ENCODE data around the gene CEP43. TPM values are rescaled to one million over a fixed set of nuclear protein-coding genes. Genes with fewer than 3 reads are reported as not detected.

Gene CEP43
- total and polyA plus RNA-seq, 2 donors = 5.9 to 37.8 TPM

GRCh38 chr6:166957087-166957804 lies 42.0 kb upstream of the CEP43 start:
- DNase-seq (ENCODE audit: extremely low spot score) = no peak
- Histone ChIP-seq H3K27ac (ENCODE audit: low read depth) (peak overlapping the region; percentile 95), H3K4me3 (ENCODE audit: low read depth, low read length) (peak overlapping the region; percentile 84), H3K4me1 (ENCODE audit: insufficient read depth) (no peaks in the 10 kb centered on the region), H3K36me3 (ENCODE audit: insufficient read depth) (no peaks in the 10 kb centered on the region)
- 9% methylated on average over 26 of the region's 26 CpGs for WGBS

- DNase-seq (ENCODE audit: extremely low spot score) = no peak
- WGBS = 88% methylated on average over 5 of the region's 5 CpGs
- H3K36me3 ChIP-seq (ENCODE audit: insufficient read depth) = no peaks in the 10 kb centered on the region
- H3K4me3 ChIP-seq (ENCODE audit: low read depth, low read length) = no peak overlapping the region
- H3K27ac ChIP-seq (ENCODE audit: low read depth) = no peak overlapping the region
- no peaks in the 10 kb centered on the region for H3K4me1 ChIP-seq (ENCODE audit: insufficient read depth)
These were observed 41.5 kb upstream of the CEP43 start for GRCh38 chr6:166957805-166958076.

GRCh38 chr6:166958926-166959861 lies 40.0 kb upstream of the CEP43 start:
- H3K4me1 ChIP-seq (ENCODE audit: insufficient read depth) = no peaks in the 10 kb centered on the region
- no peak for DNase-seq (ENCODE audit: extremely low spot score)
- H3K27ac ChIP-seq (ENCODE audit: low read depth) = no peak overlapping the region
- no peaks in the 10 kb centered on the region for H3K36me3 ChIP-seq (ENCODE audit: insufficient read depth)
- no peak overlapping the region for H3K4me3 ChIP-seq (ENCODE audit: low read depth, low read length)
- WGBS = 57% methylated on average over 13 of the region's 13 CpGs

- Histone ChIP-seq H3K27ac (ENCODE audit: low read depth) (no peak overlapping the region), H3K4me1 (ENCODE audit: insufficient read depth) (no peaks in the 10 kb centered on the region), H3K36me3 (ENCODE audit: insufficient read depth) (no peaks in the 10 kb centered on the region), H3K4me3 (ENCODE audit: low read depth, low read length) (no peak overlapping the region)
- WGBS = 75% methylated on average over 9 of the region's 9 CpGs
- DNase-seq (ENCODE audit: extremely low spot score) = no peak
These were observed 39.1 kb upstream of the CEP43 start for GRCh38 chr6:166959911-166960608.

- H3K4me3 ChIP-seq (ENCODE audit: low read depth, low read length) = no peak overlapping the region
- DNase-seq (ENCODE audit: extremely low spot score) = no peak
- H3K27ac ChIP-seq (ENCODE audit: low read depth) = no peak overlapping the region
- WGBS = 95% methylated on average over 3 of the region's 3 CpGs
- no peaks in the 10 kb centered on the region for H3K36me3 ChIP-seq (ENCODE audit: insufficient read depth)
- no peaks in the 10 kb centered on the region for H3K4me1 ChIP-seq (ENCODE audit: insufficient read depth)
These were observed 38.6 kb upstream of the CEP43 start for GRCh38 chr6:166960609-166960978.

- H3K4me1 ChIP-seq (ENCODE audit: insufficient read depth) = no peaks in the 10 kb centered on the region
- no peaks in the 10 kb centered on the region for H3K36me3 ChIP-seq (ENCODE audit: insufficient read depth)
- WGBS = 98% methylated on average over 2 of the region's 2 CpGs
- no peak overlapping the region for H3K4me3 ChIP-seq (ENCODE audit: low read depth, low read length)
- no peak overlapping the region for H3K27ac ChIP-seq (ENCODE audit: low read depth)
- DNase-seq (ENCODE audit: extremely low spot score) = no peak
These were observed 32.9 kb upstream of the CEP43 start for GRCh38 chr6:166966268-166966667.

GRCh38 chr6:166969390-166970002 lies 29.7 kb upstream of the CEP43 start:
- Histone ChIP-seq H3K4me1 (ENCODE audit: insufficient read depth) (no peaks in the 10 kb centered on the region), H3K36me3 (ENCODE audit: insufficient read depth) (no peaks in the 10 kb centered on the region), H3K27ac (ENCODE audit: low read depth) (no peak overlapping the region), H3K4me3 (ENCODE audit: low read depth, low read length) (no peak overlapping the region)
- no peak for DNase-seq (ENCODE audit: extremely low spot score)
- WGBS = 56% methylated on average over 8 of the region's 8 CpGs

- DNase-seq (ENCODE audit: extremely low spot score) = no peak
- H3K4me3 ChIP-seq (ENCODE audit: low read depth, low read length) = no peak overlapping the region
- no peak overlapping the region for H3K27ac ChIP-seq (ENCODE audit: low read depth)
- H3K36me3 ChIP-seq (ENCODE audit: insufficient read depth) = no peaks in the 10 kb centered on the region
- no peaks in the 10 kb centered on the region for H3K4me1 ChIP-seq (ENCODE audit: insufficient read depth)
These were observed 29.1 kb upstream of the CEP43 start for GRCh38 chr6:166970091-166970490.

- WGBS = 86% methylated on average over 17 of the region's 17 CpGs
- DNase-seq (ENCODE audit: extremely low spot score) = no peak
- no peak overlapping the region for H3K27ac ChIP-seq (ENCODE audit: low read depth)
- no peak overlapping the region for H3K4me3 ChIP-seq (ENCODE audit: low read depth, low read length)
- H3K36me3 ChIP-seq (ENCODE audit: insufficient read depth) = no peaks in the 10 kb centered on the region
- no peaks in the 10 kb centered on the region for H3K4me1 ChIP-seq (ENCODE audit: insufficient read depth)
These were observed 28.4 kb upstream of the CEP43 start for GRCh38 chr6:166970776-166971175.

GRCh38 chr6:166971271-166971670 lies 27.9 kb upstream of the CEP43 start:
- Histone ChIP-seq H3K36me3 (ENCODE audit: insufficient read depth) (no peaks in the 10 kb centered on the region), H3K27ac (ENCODE audit: low read depth) (no peak overlapping the region), H3K4me3 (ENCODE audit: low read depth, low read length) (no peak overlapping the region), H3K4me1 (ENCODE audit: insufficient read depth) (no peaks in the 10 kb centered on the region)
- no peak for DNase-seq (ENCODE audit: extremely low spot score)
- WGBS = 86% methylated on average over 8 of the region's 8 CpGs

- no peak for DNase-seq (ENCODE audit: extremely low spot score)
These were observed 27.1 kb upstream of the CEP43 start for GRCh38 chr6:166972101-166972500.

GRCh38 chr6:166976636-166977035 lies 22.6 kb upstream of the CEP43 start:
- H3K4me3 ChIP-seq (ENCODE audit: low read depth, low read length) = no peak overlapping the region
- WGBS = 97% methylated on average over 2 of the region's 2 CpGs
- no peaks in the 10 kb centered on the region for H3K4me1 ChIP-seq (ENCODE audit: insufficient read depth)
- H3K36me3 ChIP-seq (ENCODE audit: insufficient read depth) = no peaks in the 10 kb centered on the region
- DNase-seq (ENCODE audit: extremely low spot score) = no peak
- no peak overlapping the region for H3K27ac ChIP-seq (ENCODE audit: low read depth)

More at GRCh38 chr6:166972101-166972500, 27.1 kb upstream of the CEP43 start:
- Histone ChIP-seq H3K4me1 (ENCODE audit: insufficient read depth) (no peaks in the 10 kb centered on the region), H3K36me3 (ENCODE audit: insufficient read depth) (no peaks in the 10 kb centered on the region), H3K27ac (ENCODE audit: low read depth) (no peak overlapping the region), H3K4me3 (ENCODE audit: low read depth, low read length) (no peak overlapping the region)
- 96% methylated on average over 2 of the region's 2 CpGs for WGBS

- Histone ChIP-seq H3K4me1 (ENCODE audit: insufficient read depth) (no peaks in the 10 kb centered on the region), H3K36me3 (ENCODE audit: insufficient read depth) (no peaks in the 10 kb centered on the region), H3K27ac (ENCODE audit: low read depth) (no peak overlapping the region), H3K4me3 (ENCODE audit: low read depth, low read length) (no peak overlapping the region)
- WGBS = 44% methylated on average over 9 of the region's 9 CpGs
- no peak for DNase-seq (ENCODE audit: extremely low spot score)
These were observed 21.3 kb upstream of the CEP43 start for GRCh38 chr6:166977621-166978525.
